ENCODE results near the gene AIRE.
A peak's percentile ranks its signal among the peaks of the same experiment; 100 is the strongest.

The AIRE gene

GRCh38 chr21:44324854-44325107 lies 39.1 kb downstream of the AIRE start:
- no peak for DNase-seq (ENCODE audit: low read depth)

GRCh38 chr21:44325386-44326271 lies 40.0 kb downstream of the AIRE start:
- DNase-seq (ENCODE audit: low read depth) = no peak

- DNase-seq (ENCODE audit: low read depth) = no peak
Observed at GRCh38 chr21:44326272-44326647, 40.6 kb downstream of the AIRE start.

GRCh38 chr21:44326716-44327602 lies 41.3 kb downstream of the AIRE start:
- DNase-seq (ENCODE audit: low read depth) = no peak

- no peak for DNase-seq (ENCODE audit: low read depth)
Observed at GRCh38 chr21:44327603-44327974, 41.9 kb downstream of the AIRE start.

- DNase-seq (ENCODE audit: low read depth) = no peak
Observed at GRCh38 chr21:44328242-44328895, 42.7 kb downstream of the AIRE start.

- no peak for DNase-seq (ENCODE audit: low read depth)
Observed at GRCh38 chr21:44329086-44329889, 43.6 kb downstream of the AIRE start.

GRCh38 chr21:44329971-44330681 lies 44.5 kb downstream of the AIRE start:
- no peak for DNase-seq (ENCODE audit: low read depth)

GRCh38 chr21:44330698-44331097 lies 45.0 kb downstream of the AIRE start:
- DNase-seq (ENCODE audit: low read depth) = no peak

GRCh38 chr21:44331209-44331608 lies 45.5 kb downstream of the AIRE start:
- no peak for DNase-seq (ENCODE audit: low read depth)

- peak; percentile 35 for DNase-seq (ENCODE audit: low read depth)
Observed at GRCh38 chr21:44331650-44332307, 46.1 kb downstream of the AIRE start.

- no peak for DNase-seq (ENCODE audit: low read depth)
Observed at GRCh38 chr21:44332383-44332782, 46.7 kb downstream of the AIRE start.

- no peak for DNase-seq (ENCODE audit: low read depth)
Observed at GRCh38 chr21:44332965-44333364, 47.3 kb downstream of the AIRE start.

GRCh38 chr21:44333509-44334328 lies 48.0 kb downstream of the AIRE start:
- no peak for DNase-seq (ENCODE audit: low read depth)

- no peak for DNase-seq (ENCODE audit: low read depth)
Observed at GRCh38 chr21:44334329-44335030, 48.8 kb downstream of the AIRE start.

- DNase-seq (ENCODE audit: low read depth) = no peak
Observed at GRCh38 chr21:44335266-44336059, 49.8 kb downstream of the AIRE start.

GRCh38 chr21:44337449-44337848 lies 51.8 kb downstream of the AIRE start:
- DNase-seq (ENCODE audit: low read depth) = no peak

Measured in EH (cell line).